Measurements from ENCODE around the gene RALY.

GRCh38 chr20:34008477-34008876, 14.8 kb downstream of the RALY start:
- TF ChIP-seq, protein P1, sequence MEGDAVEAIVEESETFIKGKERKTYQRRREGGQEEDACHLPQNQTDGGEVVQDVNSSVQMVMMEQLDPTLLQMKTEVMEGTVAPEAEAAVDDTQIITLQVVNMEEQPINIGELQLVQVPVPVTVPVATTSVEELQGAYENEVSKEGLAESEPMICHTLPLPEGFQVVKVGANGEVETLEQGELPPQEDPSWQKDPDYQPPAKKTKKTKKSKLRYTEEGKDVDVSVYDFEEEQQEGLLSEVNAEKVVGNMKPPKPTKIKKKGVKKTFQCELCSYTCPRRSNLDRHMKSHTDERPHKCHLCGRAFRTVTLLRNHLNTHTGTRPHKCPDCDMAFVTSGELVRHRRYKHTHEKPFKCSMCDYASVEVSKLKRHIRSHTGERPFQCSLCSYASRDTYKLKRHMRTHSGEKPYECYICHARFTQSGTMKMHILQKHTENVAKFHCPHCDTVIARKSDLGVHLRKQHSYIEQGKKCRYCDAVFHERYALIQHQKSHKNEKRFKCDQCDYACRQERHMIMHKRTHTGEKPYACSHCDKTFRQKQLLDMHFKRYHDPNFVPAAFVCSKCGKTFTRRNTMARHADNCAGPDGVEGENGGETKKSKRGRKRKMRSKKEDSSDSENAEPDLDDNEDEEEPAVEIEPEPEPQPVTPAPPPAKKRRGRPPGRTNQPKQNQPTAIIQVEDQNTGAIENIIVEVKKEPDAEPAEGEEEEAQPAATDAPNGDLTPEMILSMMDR (IDR thresholded peaks at IDR 0.05; ENCODE audit: poor library complexity) = no peak
- TF ChIP-seq EZH2 (IDR thresholded peaks at IDR 0.05; ENCODE audit: borderline replicate concordance) = no peak
- no peak for TF ChIP-seq EZH2phosphoT487 (IDR thresholded peaks at IDR 0.05; ENCODE audit: low read depth, severe bottlenecking, unreplicated experiment)

Measured in hepatocyte (in vitro differentiated cells).